ENCODE measurements around the gene PRR5L.

DNA sequence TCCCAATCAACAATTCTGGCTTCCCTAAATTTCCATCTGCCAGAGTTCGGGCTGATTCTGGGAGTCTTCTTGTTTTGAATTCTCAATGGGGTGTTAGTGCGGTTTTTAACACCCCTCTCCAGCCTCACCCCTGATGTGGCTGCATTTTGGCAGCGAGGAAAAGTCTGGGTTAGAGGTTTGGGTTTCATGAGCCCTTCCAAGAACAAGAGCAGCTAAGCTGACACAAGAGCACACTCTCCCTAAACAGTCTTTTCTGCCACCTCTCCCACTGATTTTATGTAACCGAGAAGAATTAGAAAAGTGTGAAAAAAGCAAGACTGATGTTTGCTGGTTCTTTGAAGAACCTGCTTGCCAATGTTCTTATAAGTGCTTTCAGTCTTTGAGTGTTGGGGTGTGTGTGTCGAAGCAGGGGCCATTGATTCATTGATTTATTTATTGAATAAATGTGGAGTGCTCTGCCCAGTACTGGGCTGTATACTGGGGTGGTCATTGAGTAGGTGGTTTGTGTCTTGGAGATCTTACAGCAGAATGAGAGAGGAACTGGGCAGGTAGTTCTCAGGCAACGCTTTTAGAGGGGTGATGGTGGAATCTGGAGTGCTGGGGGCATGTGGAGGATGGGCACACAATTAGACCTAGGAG, 112.5 kb downstream of the PRR5L start:
- TF ChIP-seq ZNF274 (IDR thresholded peaks at IDR 0.05; ENCODE audit: low read depth, low read length) (no peak), YY1 (IDR thresholded peaks at IDR 0.05; ENCODE audit: insufficient read depth, insufficient read length) (no peak)

Data from NT2/D1 (cell line).